HepG2 (cell line): Measurements from ENCODE around the gene ARID3C. TPM values are rescaled to one million over a fixed set of nuclear protein-coding genes. Genes with fewer than 3 reads are reported as not detected.

Source experiments
- ATF2 ChIP-seq: sonication (generic); formaldehyde crosslinking; IDR thresholded peaks from 2 replicates; pipeline ENCODE4 v1.4.0; 2020; ENCODE audit warnings: missing genetic modification reagents
- CCDC6 ChIP-seq: sonication (generic); formaldehyde crosslinking; IDR thresholded peaks from 2 replicates; pipeline ENCODE4 v1.8.1; 2022; ENCODE audit warnings: mild to moderate bottlenecking, missing genetic modification reagents, moderate library complexity
- GPN1 ChIP-seq: sonication (generic); formaldehyde crosslinking; IDR thresholded peaks from 2 replicates; pipeline ENCODE4 v1.5.1; 2020; ENCODE audit warnings: missing genetic modification reagents, borderline replicate concordance
- HDAC1 ChIP-seq: sonication (generic); formaldehyde crosslinking; IDR thresholded peaks from 2 replicates; pipeline ENCODE4 v1.5.1; 2020; ENCODE audit warnings: mild to moderate bottlenecking, missing genetic modification reagents
- MED1 ChIP-seq: sonication (generic); formaldehyde crosslinking; IDR thresholded peaks from 2 replicates; pipeline ENCODE4 v1.4.0; 2020; ENCODE audit warnings: missing genetic modification reagents
- PHB2 ChIP-seq: fragments of 450-650 bp; IDR thresholded peaks from 2 replicates; pipeline ENCODE4 v1.6.1; 2018; ENCODE audit not compliant: partially characterized antibody
- RAD51 ChIP-seq: fragments of 450-650 bp; IDR thresholded peaks from 2 replicates; pipeline ENCODE4 v1.6.1; 2016; ENCODE audit warnings: borderline replicate concordance
- RBFOX2 ChIP-seq: fragments of 200-400 bp; formaldehyde crosslinking; IDR thresholded peaks from 2 replicates; pipeline ENCODE4 v1.6.1; 2017; ENCODE audit warnings: low read depth, mild to moderate bottlenecking, low read length
- TERF1 ChIP-seq: sonication (generic); formaldehyde crosslinking; IDR thresholded peaks from 2 replicates; pipeline ENCODE4 v1.8.0; 2022; ENCODE audit warnings: mild to moderate bottlenecking, missing genetic modification reagents, moderate library complexity
- ZNF224 ChIP-seq: sonication (generic); formaldehyde crosslinking; IDR thresholded peaks from 2 replicates; pipeline ENCODE4 v1.5.0; 2020; ENCODE audit warnings: mild to moderate bottlenecking, missing genetic modification reagents
- ZNF318 ChIP-seq: sonication (generic); formaldehyde crosslinking; IDR thresholded peaks from 2 replicates; pipeline ENCODE4 v1.4.0; 2020; ENCODE audit warnings: mild to moderate bottlenecking, missing genetic modification reagents
- ZNF430 ChIP-seq: sonication (generic); formaldehyde crosslinking; IDR thresholded peaks from 2 replicates; pipeline ENCODE4 v1.9.0; 2021; ENCODE audit warnings: mild to moderate bottlenecking, missing genetic modification reagents
- ZNF644 ChIP-seq: IDR thresholded peaks from 2 replicates; pipeline ENCODE4 v1.6.1; 2016; ENCODE audit warnings: low read depth
- ZNF720 ChIP-seq: sonication (generic); formaldehyde crosslinking; IDR thresholded peaks from 2 replicates; pipeline ENCODE4 v1.4.0; 2020; ENCODE audit warnings: missing genetic modification reagents
- ZNF740 ChIP-seq: sonication (generic); formaldehyde crosslinking; IDR thresholded peaks from 2 replicates; pipeline ENCODE4 v1.4.0; 2020; ENCODE audit warnings: missing genetic modification reagents
- polyA plus RNA-seq, 8 experiments: library from polyadenylated mRNA; depleted of rRNA in 3 of 8; stranded (reverse) in 7 of 8; unstranded in 1 of 8; fragments of >200 nt; fragmentation: Illumina TruSeq in 4 of 8; extraction: Trizol in 4 of 8; gene quantifications; 2 replicates each; pipeline versions ENCODE4 v1.2.1 to v1.2.3, GENCODE V29; 2011 to 2016; ENCODE audit warnings: low read depth in 4 of 8, missing spikeins in 1 of 8, mixed read lengths in 1 of 8; ENCODE audit not compliant: insufficient read depth in 1 of 8
- total RNA-seq, 5 experiments: library from RNA; depleted of rRNA; stranded (reverse); fragments of >200 nt; fragmentation: Illumina TruSeq; extraction: Trizol; gene quantifications; 2 replicates each; pipeline ENCODE4 v1.2.3, GENCODE V29; 2016; ENCODE audit warnings: low read depth in 1 of 5

The ARID3C gene
- total and polyA plus RNA-seq, 2 of the 13 experiments (the other 11 are each of a cell fraction or from before 2014, with no cell fraction given) = not detected

- TF ChIP-seq ZNF318 (CRISPR knock-in tag) (no peak), ZNF720 (CRISPR knock-in tag) (no peak), MED1 (CRISPR knock-in tag) (peak; percentile 38; the same call in 1 of the 2 replicates), HDAC1 (CRISPR knock-in tag) (peak; percentile 71), CCDC6 (0 out of 2 replicates have a peak, but pooled peaks have one; percentile 16), ZNF740 (no peak), ATF2 (CRISPR knock-in tag) (no peak), ZNF224 (no peak), GPN1 (CRISPR knock-in tag) (no peak), RBFOX2 (peak; percentile 68), ZNF430 (CRISPR knock-in tag) (peak; percentile 51; the same call in 1 of the 2 replicates), PHB2 (no peak), TERF1 (CRISPR knock-in tag) (no peak), ZNF644 (CRISPR knock-in tag) (no peak), RAD51 (no peak)
Observed at GRCh38 chr9:34651876-34652601, 23.2 kb upstream of the ARID3C start, which contains the start of gene IL11RA (continued).
